ENCODE results near the gene SDF2L1.

The SDF2L1 gene

DNA sequence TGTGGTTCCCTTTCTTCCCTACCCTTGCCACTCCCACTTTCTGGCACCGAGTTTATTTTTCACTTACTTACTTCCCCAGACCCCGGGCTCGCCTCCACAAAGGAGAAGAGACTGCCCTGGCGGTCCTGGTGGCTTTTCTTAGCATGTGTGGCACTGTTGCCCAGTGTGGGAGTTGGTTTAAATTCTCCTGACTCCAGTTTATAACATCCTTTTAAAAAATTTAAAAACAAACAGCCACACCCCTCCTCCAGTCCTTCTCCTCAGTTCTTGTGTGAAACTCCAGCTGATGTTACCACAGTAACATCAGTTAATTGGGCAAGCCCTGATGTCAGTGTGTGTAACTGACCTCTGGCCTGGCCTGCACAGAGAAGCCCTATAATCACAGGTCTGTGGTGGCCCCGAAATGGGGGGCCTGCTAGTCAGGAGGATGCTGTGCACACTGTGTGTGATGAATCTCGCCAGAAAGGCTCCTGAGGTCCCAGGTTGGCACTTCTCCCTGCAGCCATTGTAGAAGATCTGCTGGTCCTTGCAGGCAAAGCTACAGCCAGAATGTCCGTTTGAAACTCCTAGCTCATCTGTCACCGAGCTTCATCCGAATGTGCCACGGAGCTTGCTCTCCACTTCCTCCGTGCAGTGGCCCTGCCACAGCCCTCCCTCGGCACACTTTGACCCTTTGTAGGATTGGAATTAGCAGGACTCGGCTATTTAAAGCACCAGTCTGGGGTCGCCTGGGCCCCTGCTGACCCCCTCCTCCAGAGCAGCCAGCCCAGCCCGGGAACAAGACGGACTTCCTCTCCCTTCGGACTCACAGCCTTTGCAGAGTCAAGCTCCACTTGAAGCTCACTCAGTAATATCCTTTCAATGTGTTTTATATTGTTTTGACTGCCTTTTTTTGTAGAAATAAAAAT lies 19.8 kb upstream of the SDF2L1 start:
- peak; percentile 50 for DNase-seq (ENCODE audit: low read depth)

DNA sequence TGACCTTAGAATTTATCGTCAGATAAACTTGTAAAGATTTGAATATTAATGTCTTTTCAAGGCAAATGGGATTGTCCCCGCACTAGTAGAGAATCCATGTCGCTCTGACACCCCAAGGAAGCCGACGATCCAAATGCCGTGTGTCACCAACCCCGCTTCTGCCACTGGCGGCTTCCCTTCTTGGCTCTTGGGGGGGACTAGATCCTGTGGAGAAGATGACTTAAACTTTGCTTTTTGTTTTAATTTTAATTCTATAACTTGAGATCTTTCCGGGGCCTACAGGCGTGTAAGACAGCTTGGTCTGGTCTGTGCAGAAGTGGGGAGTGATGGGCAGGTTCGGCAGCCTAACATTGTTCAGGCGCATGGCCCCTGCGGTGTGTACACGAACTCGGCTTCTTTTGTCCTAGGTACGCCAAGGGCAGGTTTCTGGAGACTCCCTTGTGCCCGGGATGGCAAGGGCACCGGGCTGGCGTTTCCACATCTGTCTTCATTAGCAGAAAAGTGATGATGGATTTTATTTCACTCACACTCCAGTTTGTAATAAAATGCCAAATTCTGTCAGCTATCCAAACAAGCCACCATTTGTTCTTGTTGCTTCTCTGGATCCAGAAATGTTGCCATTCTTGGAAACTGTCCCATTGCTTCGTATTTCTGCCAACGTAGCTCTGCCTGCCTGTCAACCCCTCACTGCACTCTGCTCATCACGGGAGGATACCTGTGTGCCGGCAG lies 19.0 kb upstream of the SDF2L1 start:
- DNase-seq (ENCODE audit: low read depth): peak; percentile 31

- no peak for DNase-seq (ENCODE audit: low read depth)
Measured at GRCh38 chr22:21623648-21623970, 18.5 kb upstream of the SDF2L1 start.

DNA sequence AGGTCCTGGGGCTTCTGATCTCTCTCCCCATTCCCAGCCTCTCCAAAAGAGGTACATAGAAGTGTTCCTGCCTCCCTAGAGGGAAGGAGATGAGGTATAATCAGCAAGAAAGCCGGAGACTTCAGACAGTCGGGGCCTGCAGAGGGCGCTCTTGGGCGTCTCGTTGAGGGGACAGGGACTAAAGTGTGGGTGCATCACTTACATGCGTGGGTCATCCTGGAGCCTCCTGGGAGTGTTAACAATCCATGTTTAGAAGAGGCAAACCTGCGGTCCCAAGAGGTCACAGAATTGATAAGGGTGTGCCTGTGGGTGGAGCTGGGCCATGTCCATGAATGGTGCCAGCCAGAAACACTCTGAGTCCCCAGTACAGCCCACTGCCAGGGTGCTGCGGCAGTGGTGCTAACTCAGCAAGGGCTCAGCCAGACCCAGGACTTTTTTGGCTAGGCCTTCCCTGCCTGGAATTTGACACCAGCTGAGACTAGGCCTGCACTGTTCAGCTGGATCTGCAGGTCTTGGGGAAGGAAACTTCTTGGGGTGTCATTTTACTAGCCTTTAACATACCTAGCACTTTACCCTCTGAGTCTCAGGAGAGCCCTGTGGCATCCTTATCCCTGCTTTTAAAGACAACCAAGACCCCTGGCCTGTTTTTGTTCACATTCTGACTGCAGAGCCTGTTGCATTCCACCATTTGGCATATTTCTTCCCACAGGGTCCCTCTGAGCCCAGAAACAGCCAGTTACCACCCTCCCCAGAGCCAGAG lies 17.8 kb upstream of the SDF2L1 start:
- peak; percentile 49 for DNase-seq (ENCODE audit: low read depth)

DNA sequence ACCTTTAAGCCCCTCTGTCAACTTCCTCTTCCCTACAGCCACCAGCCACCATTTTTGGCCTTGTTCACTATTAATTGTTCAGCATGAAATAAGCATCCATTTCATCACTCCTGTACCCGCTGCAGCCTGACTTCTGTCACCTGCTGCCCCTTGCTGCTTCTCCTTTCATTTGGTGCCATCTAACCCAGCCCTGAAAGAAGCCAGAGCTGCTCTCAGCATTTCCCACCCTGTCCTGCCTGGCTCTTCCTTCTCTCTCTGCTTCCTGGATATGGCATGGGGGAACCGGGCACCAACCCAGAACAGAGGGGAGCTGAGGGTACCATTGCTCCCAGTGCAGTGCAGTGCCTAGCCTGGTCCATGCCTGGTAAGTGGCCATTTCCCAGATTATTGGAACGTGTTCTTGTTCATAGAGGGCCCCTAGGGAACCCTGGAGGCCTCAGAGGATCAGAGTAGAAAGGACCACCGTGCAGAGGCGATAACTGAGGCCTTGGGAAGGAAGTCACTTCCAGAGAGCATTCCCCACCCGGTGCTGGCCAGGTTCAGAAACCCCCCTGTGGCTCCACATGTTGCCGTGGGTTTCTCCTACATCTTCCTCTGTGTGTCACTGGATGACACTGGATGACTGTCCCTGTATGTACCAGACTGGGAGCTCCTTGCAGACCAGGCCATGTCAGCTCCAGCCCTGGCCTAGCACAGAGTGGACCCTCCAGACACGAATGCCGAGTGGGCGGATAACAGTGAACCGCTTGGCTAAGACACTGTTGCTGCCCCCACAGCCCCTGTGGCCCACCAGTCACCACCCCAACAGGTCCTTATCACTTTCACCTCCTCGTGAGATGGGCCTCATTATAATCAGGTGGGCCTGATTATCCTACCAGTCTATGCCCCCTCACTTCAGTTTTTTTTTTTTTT lies 17.0 kb upstream of the SDF2L1 start:
- DNase-seq (ENCODE audit: low read depth): no peak

- DNase-seq (ENCODE audit: low read depth): no peak
Measured at GRCh38 chr22:21626073-21626734, 15.9 kb upstream of the SDF2L1 start.

- DNase-seq (ENCODE audit: low read depth): no peak
Measured at GRCh38 chr22:21626735-21627469, 15.2 kb upstream of the SDF2L1 start.

- DNase-seq (ENCODE audit: low read depth): no peak
Measured at GRCh38 chr22:21628386-21629254, 13.5 kb upstream of the SDF2L1 start.

GRCh38 chr22:21629255-21630149 lies 12.6 kb upstream of the SDF2L1 start, which contains the start of gene YDJC:
Gene YDJC, minus strand, starts transcription at chr22:21630022. Its CDS starts 8 bp downstream, at chr22:21630014.
- peak; percentile 89 for DNase-seq (ENCODE audit: low read depth)

GRCh38 chr22:21631025-21631424 lies 11.1 kb upstream of the SDF2L1 start:
- no peak for DNase-seq (ENCODE audit: low read depth)

GRCh38 chr22:21632237-21632895 lies 9.7 kb upstream of the SDF2L1 start, which contains the start of gene CCDC116:
Gene CCDC116, plus strand, starts transcription at chr22:21632760. Its CDS starts 422 bp downstream, at chr22:21633182.
- no peak for DNase-seq (ENCODE audit: low read depth)

GRCh38 chr22:21632931-21633330 lies 9.2 kb upstream of the SDF2L1 start:
- DNase-seq (ENCODE audit: low read depth): no peak

DNA sequence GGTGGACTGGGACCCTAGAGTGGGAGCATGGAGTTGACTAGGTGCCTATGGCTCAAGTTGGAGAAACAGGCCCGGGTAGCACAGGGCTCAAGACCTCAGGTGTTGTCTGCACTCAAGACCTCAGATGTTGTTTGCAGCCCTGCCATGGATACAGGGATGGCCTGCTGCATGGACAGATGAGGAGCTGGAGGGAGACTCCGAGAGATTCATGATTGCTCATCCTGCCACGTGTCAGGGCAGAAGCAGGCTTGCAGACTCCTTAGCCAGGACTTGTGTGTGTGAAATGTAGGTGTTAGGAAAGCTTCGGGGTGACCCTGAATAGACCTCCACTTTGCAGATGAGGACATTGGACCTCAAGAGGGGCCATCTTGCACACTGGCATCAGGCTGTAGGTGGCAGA lies 8.6 kb upstream of the SDF2L1 start:
- DNase-seq (ENCODE audit: low read depth): no peak

GRCh38 chr22:21634081-21634480 lies 8.0 kb upstream of the SDF2L1 start:
- DNase-seq (ENCODE audit: low read depth): no peak

GRCh38 chr22:21634844-21635243 lies 7.3 kb upstream of the SDF2L1 start:
- no peak for DNase-seq (ENCODE audit: low read depth)

DNA sequence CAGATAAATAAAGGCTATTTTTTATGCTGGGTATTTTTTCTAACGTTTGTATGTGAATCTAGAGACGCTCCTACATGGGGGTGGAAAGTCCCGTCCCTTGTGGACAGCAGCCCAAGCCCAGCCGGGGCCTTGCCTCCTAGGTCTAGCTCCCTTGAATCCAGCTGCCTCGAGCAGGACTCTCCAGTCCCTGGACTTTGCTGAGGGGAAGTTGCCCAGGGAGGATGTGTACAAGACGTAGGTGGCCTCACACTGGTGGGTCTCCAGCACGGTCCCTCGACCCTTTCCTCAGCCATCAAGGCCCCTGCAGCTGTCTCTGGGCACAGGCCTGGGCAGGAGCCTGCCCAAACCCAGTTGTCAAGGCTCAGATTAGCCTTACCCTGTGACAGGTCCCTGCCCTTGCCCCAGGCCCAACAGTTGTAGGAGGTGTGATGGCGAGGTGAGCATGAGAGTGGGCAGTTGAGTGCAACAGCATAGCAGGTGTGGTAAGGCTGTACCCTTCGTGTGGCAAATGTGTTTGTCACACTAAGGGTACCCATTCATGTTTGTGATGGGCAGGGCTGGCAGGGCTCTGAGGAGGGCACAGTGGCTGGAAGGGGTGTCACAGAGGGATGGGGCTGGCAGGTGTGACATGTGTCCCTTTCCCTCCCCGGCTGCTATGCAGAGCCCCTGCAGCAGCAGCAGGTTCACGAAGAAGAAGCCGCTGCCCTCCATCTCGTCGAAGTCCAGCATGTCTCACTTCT lies 6.2 kb upstream of the SDF2L1 start:
- no peak for DNase-seq (ENCODE audit: low read depth)
